Measurements from ENCODE around the gene HCN2.
"Not testable (repeated sequence)": the region's sequence is repeated elsewhere in the genome, so short reads cannot be mapped to it uniquely, and the experiment has no call there.

GRCh38 chr19:585146-585545, 4.5 kb upstream of the HCN2 start:
- not testable (repeated sequence) for TF ChIP-seq POLR2A (IDR thresholded peaks at IDR 0.05; ENCODE audit: low read depth); CTCF (IDR thresholded peaks at IDR 0.05); EP300 (IDR thresholded peaks at IDR 0.05)
